HG03175 (cell line): ENCODE data around the gene NEU1.
"Not testable (repeated sequence)": the region's sequence is repeated elsewhere in the genome, so short reads cannot be mapped to it uniquely, and the experiment has no call there.

Source experiments
- ATAC-seq: cut with Tn5 transposase; IDR thresholded peaks from one replicate; pipeline ENCODE4 v1.9.1; 2021; ENCODE audit warnings: mild to moderate bottlenecking, moderate library complexity; ENCODE audit not compliant: unreplicated experiment

NEU1 gene

DNA sequence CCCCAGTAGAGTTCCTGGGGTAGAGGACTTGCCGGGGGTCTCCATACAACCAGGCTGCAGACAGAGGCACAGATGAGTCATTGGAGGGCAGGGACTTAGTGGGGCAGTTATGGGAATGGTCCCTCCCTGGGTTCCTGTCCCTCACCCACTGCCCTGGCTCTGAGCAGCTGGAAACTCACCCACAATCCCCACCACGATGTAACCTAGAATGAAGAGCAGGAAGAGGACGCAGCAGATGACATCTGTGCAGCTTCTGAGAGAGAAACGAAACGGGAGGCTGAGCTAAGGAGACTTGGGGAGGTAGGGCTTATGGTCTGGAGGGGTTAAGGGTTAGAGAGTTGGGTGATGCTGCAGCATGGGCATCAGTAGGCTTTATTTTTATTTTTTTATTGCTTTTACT, 13.3 kb upstream of the NEU1 start:
- ATAC-seq: no peak

DNA sequence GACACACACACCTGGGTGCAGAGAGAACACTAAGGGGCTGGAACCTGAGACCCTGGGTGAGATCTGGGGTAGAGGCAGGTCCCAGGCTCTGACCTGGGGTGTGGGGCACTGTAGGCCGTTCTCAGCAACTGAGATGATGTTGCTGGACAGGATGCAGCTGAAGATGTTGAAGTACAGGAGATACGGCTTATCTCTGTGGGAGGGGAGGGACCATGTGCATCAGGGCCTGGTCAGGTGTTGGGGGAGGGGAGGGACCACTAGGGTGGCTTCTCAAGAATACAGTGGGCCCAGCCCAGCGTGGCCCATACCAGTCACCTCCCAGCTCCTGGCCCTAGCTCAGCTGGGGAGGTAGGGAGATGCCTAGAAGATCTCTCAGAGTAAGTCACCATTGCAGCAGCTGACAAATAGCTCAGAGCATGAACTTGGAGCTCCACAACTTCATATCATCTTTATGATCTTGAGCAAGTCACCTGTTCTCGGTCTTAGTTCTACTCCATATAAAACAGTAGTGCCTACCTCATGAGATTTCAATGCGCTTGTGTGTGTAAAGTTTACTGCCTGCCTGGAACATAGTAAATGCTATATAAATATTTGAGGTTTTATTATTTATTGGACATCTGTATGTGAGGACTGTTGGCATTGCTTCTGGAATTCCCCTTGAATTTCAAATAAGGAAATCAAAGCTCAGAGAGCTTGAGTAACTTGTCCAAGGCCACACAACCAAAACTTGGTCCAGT, 12.4 kb upstream of the NEU1 start:
- ATAC-seq: no peak

DNA sequence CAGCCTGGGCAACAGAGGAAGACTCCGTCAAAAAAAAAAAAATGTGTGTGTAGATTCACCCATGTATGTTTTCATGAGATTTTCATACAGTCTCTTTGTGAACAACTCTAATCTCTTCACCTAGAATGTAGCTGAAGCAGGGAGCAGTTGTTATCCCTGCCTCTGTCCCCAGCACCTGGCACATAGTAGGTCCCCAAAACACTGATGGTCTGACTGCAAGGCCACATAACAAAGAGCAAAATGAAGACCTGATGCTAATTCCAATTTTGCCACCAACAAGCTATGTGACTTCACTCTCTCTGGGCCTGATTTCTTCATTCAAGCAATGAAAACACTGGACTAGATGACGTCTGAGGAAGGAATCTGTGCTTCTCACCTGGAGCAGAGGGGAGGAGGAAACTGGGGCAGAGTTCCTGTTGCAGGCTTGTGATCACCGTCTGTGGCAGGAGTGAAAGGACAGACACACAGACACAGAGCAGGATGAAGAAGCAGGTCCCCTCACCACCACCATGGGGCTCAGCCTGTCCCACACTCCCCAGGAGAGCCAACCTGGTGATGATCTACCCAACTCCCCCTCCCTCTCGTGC, 11.6 kb upstream of the NEU1 start:
- ATAC-seq: no peak

DNA sequence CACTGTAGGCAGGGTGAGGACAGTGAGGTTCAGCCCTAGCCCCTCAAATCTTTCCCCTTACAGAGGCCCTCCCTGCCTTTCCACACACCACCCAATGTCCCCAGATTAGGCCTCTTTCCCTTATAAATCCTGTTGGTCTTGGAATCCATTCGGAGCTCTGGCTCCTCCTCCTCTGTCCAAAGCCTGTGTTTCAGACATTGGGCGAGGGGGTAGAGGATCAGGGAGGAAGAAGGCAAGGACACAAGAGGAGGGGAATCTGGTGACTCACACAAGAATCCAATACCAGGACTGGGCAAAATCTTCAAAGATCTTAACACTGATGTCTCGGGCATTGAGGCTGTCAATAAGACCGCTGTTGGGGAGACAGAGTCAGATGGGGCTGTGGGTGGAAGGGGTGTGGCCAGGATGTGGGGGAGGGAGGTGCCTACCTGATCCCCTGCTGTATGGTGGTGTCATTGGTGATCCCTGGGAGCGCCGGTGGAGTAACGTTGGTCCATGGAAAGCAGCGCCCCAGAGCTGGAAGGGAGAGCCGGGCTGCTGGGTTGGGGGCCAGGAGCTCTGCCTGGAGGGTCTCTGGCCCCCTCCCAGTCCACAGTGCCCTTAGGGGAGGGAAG, 8.5 kb upstream of the NEU1 start:
- no peak for ATAC-seq

DNA sequence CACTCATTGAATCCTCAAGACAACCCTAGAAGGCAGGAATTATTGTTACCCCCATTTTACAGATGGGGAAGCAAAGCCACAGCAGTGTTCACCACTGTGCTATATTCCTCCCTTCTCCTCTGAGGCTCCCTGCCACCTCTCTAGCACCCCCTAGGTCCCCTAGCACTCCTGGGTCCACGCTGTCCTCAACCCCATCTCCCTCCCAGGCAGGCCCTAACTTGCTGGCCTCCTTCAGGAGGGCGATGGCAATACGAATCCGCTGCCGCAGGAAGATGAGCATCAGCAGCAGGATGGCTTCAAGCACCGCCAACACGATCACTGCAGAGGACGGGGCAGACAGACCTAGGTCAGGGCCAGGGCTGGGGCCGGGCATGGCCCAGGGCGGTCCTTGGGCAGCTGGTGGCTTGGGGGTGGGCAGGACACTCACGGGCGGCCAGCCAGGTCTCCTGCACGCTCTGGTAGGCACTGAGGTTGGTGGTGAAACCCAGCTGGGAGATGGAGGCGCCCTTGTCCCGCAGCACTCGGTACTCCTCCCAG, 7.8 kb upstream of the NEU1 start:
- ATAC-seq: no peak

DNA sequence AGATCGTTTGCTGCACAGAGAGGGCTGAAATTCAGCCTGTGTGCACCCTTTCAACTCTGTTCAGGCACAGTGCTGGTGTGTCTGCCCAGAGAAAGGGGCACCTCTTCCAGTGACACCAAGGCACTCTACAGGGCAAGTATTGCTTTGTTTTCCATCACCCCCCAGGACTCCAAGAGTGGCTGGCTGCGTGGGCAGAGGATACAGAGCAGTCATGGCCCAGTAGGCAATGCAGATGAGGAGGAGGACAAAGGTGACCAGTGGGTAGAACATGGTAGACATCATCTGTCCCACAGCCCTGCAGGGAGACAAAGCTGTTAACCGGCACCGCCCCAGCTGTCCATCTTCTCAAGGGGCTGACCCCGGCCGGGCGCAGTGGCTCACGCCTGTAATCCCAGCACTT, 6.7 kb upstream of the NEU1 start:
- no peak for ATAC-seq

DNA sequence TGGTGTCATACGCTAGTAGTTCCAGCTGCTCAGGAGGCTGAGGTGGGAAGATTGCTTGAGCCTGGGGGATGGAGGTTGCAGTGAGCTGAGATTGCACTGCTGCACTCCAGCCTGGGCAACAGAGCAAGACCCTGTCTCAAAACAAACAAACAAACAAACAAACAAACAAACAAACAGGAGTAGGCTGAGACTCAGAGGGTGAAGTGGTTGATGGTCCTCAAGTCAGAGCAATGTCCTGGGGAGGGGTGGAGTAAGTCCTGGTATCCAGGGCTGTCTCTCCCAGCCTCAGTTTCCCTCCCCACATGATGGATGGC, 6.0 kb upstream of the NEU1 start:
- ATAC-seq: not testable (repeated sequence)

DNA sequence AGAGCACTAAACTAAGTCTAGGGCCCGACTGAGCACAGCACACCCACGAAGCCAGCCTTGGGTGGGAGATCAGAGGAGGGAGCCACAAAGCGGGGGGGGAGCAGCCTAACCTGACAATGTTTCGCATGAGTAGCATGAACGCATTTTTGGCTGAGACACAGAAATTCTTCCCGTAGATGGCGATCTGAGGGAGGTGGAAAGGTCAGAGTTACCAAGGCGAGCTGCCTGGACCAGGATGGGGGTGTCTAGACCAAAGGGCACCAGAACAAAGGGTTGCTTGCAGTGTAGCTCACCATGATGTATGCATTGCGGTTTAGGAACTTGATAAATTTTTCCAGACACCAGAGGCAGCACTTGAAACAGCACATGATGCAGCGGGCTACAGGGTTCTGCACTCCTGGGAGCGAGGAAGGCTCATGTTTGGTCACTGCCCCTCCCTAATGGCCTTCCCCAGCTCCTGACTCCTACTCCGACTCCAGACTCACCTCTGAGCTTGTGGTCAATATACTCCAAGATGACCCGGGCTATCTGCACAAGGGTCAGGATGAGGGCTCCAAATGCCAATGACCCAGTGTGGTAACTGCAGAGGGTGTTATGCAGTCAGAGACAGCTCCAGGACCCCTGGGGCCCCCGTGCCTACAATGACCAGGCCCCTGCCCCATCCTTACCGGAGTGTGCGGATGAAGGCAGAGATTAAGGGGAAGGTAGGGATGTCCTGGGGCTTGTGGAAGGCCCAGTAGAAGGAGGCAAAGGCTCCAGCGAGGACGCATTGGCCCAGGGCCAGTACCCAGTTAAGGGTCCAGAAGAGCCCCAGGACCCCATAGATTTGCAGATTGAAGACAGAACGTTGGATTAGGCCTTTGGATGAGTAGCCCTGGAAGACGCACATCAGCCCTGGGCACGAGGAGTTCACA, 2.8 kb upstream of the NEU1 start:
- no peak for ATAC-seq

DNA sequence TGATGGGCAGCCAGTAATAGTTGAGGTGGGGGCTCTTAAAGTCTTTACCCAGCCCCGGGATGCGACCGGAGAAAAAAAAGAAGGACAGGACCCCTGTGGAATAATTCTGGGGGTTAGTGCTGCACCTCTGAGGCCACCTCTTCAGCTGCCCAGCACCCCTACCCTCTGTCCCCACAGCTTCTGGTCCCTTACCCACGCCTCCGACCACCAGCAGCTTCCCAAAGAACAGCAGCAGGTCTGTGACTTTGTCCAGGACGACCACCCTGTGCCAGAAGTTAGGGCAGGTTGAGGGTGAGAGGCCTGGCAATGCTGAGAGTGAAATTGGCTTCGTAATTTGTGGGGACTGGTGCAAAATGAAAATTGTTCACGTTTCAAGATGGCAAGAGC, 2.2 kb upstream of the NEU1 start:
- ATAC-seq: no peak

DNA sequence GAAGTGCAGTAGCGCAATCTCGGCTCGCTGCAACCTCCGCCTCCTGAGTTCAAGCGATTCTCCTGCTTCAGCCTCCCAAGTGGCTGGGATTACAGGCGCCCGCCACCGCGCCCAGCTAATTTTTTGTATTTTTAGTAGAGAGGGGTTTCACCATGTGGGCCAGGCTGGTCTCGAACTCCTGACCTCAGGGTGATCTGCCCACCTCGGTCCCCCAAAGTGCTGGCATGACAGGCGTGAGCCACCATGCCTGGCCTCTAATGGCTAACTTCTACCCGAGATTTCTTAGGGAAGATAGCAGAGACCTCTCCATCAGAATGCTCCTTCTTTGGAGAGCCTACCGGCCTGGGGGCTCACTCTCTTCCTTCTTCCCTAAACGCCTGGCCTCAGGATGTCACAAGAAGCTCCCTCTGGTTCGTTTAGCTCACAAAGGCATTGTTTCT, 1.5 kb upstream of the NEU1 start:
- ATAC-seq: not testable (repeated sequence)

DNA sequence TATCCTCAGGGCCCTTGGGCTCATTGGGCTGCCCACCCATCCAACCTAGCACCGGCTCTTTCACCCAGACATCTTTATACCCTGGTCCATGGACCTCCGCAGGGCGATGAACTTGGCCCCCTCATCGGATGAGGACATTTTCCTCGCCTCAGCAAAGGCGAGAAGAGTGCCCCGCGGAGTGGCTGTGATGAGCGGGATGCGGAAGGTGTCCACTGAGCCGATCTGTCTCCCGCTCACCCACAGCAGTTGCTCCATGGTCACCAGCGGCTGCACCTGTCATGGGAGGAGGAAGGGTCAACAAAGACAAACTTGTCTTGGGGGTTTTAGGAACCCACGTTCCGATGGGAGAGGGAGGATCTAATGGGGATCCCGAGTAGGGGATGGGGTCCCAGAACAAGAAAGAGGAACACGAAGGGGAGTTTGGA, 690 bp downstream of the NEU1 start:
- ATAC-seq: no peak

DNA sequence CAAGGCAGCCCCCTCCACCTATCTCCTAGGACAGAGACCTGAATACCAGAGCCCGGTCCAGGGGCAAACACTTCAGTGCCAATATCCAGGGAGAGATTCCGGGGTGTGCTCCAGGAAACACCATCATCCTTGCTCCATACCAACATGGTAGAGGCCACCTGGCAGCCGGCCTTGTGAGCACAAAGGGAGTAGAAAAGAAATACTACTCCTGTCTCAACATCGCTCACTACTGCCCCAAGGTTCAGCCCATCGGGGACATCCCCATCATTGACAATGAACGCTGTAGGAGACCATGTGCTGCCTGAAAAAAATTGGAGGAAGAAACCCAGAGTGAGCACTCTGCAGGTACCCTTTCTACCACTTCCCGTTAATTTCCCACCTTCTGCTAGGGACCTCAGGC, 1.5 kb downstream of the NEU1 start:
- ATAC-seq: no peak

DNA sequence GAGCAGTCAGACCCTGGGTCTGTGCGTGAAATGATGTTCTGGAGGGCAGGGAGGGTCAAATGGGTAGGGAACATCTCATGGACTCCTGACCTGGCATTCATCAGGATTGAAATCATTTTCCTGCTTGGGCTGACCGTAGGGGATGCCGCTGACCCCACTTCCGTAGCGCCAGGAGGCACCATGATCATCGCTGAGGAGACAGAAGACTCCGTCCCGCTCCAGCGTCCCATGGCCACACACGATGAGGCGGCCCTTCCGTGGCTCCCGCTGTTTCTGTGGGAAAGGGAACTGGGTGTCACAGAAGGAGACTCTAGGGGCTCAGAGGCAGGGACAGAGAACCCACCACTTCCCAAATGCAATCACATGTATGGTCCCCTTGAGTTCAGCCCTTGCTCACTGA, 2.3 kb downstream of the NEU1 start:
- no peak for ATAC-seq

DNA sequence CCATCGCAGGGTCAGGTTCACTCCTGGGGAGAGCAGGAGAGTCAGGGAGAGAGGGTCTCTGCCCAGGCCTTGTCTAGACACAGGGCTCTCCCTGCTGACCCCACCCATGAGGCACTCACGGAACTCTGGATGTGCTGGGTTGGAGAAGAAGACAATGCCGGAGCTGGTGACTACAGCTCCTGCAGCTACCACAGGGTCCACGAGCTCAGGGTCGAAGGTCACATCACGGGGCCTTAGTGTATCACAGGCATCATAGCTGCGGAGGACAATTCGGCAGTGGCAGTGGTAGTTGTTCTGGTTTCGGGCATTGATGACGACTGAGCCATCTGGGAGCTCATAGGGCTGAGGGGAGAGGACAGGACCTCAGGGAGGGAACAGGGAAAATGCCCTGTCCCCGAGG, 2.7 kb downstream of the NEU1 start:
- ATAC-seq: no peak

DNA sequence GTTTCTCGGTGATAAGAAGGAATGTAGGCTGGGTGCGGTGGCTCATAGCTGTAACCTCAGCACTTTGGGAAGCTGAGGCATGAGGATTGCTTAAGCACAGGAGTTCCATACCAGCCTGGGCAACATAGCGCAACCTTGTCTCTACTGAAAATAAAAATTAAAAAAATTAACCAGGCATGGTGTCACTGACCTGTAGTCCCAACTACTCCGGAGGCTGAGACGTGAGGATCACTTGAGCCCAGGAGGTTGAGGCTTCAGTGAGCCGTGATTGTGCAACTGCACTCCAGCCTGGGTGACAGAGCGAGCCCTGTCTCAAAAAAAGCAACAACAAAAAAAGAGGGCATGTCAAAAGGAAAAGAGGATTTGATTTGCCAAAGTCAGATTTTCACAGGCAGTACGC, 3.9 kb downstream of the NEU1 start:
- ATAC-seq: no peak

DNA sequence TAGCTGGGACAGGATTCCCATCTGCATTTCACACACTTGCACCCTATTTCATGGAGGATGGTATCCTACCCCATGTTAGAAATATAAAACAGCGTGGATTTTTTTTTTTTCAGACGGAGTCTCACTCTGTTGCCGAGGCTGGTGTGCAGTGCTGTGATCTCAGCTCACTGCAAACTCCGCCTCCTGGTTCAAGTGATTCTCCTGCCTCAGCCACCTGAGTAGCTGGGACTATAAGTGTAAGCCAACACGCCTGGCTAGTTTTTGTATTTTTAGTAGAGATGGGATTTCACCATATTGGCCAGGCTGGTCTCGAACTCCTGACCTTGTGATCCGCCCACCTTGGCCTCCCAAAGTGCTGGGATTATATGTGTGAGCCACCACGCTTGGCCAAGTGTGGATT, 4.8 kb downstream of the NEU1 start:
- not testable (repeated sequence) for ATAC-seq

DNA sequence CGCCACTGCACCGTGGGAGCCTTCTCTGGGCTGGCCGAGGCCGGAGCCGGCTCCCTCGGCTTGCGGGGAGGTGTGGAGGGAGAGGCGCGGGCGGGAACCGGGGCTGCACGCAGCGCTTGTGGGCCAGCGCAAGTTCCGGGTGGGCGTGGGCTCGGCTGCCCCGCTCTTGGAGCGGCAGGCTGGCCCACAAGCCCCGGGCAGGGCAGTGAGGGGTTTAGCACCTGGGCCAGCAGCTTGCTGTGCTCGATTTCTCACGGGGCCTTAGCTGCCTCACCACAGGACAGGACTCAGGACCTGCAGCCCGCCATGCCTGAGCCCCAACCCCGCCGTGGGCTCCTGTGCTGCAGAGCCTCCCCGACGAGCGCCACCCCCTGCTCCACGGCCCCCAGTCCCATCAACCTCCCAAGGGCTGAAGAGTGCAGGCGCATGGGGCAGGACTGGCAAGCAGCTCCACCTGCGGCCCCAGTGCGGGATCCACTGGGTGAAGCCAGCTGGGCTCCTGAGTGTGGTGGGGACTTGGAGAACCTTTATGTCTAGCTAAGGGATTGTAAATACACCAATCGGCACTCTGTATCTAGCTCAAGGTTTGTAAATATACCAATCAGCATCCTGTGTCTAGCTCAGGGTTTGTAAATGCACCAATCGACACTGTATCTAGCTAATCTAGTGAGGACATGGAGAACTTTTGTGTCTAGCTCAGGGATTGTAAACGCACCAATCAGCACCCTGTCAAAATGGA, 10.5 kb downstream of the NEU1 start:
- not testable (repeated sequence) for ATAC-seq

DNA sequence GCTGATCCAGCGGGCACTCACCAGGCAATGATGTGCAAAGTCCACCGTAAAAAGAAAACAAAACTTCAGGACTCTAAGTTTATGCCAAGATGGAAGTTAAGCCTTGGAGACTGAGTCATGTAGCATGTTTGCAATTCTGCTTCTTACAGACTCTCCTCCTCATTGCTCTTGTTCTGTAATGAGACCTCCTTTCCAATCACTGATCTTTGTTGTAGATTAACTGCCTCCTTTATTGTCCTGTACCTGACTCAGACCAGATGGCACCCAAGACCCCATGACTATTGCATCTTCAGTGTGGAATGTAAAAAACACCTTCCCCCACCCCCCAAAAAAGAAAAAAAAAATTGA, 11.2 kb downstream of the NEU1 start:
- no peak for ATAC-seq

DNA sequence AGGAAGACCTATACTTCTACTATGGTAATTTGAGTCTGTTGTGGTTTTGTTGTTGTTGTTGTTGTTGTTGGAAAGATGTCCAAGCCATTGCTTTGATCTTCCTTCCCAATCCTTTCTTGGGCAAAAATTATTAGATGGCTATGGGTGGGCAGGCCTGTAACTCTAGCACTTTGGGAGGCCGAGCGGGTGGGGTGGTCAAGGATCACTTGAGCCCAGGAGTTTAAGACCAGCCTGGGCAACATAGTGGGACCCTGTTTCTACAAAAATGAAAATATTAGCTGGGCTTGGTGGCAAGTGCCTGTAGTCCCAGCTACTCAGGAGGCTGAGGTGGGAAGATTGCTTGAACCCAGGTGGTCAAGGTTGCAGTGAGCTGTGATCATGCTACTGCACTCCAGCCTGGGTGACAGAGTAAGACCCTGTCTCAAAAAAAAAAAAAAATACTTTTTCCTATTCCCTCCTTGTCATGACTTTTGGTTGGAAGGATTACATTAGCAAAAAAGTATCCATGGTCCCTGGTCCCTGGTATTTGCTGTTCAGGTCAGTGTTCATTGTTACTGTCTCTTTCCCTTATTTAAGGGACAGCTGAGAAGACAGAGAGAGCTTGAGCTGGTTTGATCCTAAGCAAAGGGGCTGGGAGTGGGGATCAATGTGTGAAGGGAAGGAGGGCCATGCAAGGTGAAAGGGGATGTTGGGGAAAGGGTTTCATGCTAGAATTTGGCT, 11.7 kb downstream of the NEU1 start:
- ATAC-seq: no peak
